OCI-LY1 (cell line): ENCODE results near the gene OGFOD3.
A peak's percentile ranks its signal among the peaks of the same experiment; 100 is the strongest.

Source experiments
- H2AFZ ChIP-seq: fragments of 200-600 bp; sonication (generic), shearing (Covaris generic); 2 replicates; pipeline ENCODE4 v1.6.0; 2014; ENCODE audit warnings: antibody characterized with exemption, mild to moderate bottlenecking, low read length
- H3F3A ChIP-seq: fragments of 200-600 bp; sonication (generic), shearing (Covaris generic); 2 replicates; pipeline ENCODE4 v1.6.0; 2014; ENCODE audit warnings: mild to moderate bottlenecking, antibody characterized with exemption, low read length, moderate library complexity; ENCODE audit not compliant: insufficient read depth
- H3K27ac ChIP-seq: fragments of 200-600 bp; sonication (generic); 2 replicates; pipeline ENCODE4 v1.5.1; 2014; ENCODE audit warnings: low read length, mixed run types, mild to moderate bottlenecking, low read depth; ENCODE audit not compliant: poor library complexity, severe bottlenecking
- H3K27me3 ChIP-seq: fragments of 200-600 bp; sonication (generic); 2 replicates; pipeline ENCODE4 v1.6.0; 2014; ENCODE audit warnings: antibody characterized with exemption, mild to moderate bottlenecking, low read length, moderate library complexity; ENCODE audit not compliant: insufficient read depth
- H3K36me3 ChIP-seq: fragments of 200-600 bp; sonication (generic); 2 replicates; pipeline ENCODE4 v1.6.1; 2014; ENCODE audit warnings: mild to moderate bottlenecking, antibody characterized with exemption, low read length, moderate library complexity, mixed read lengths; ENCODE audit not compliant: insufficient read depth
- H3K4me1 ChIP-seq: fragments of 200-600 bp; sonication (generic); 2 replicates; pipeline ENCODE4 v1.5.1; 2014; ENCODE audit warnings: mild to moderate bottlenecking, low read length, moderate library complexity; ENCODE audit not compliant: insufficient read depth, severe bottlenecking
- H3K4me2 ChIP-seq: fragments of 200-600 bp; sonication (generic), shearing (Covaris generic); 2 replicates; pipeline ENCODE4 v1.6.1; 2014; ENCODE audit warnings: low read length
- H3K4me3 ChIP-seq: fragments of 200-600 bp; sonication (generic); 2 replicates; pipeline ENCODE4 v1.5.1; 2014; ENCODE audit warnings: low read length, low read depth, mild to moderate bottlenecking, mixed read lengths; ENCODE audit not compliant: poor library complexity, severe bottlenecking
- H3K79me2 ChIP-seq: fragments of 200-600 bp; shearing (Covaris generic); 2 replicates; pipeline ENCODE4 v1.6.1; 2016; ENCODE audit warnings: mixed run types, low read length, mixed read lengths; ENCODE audit not compliant: insufficient read depth
- H3K9ac ChIP-seq: fragments of 200-600 bp; sonication (generic), shearing (Covaris generic); 2 replicates; pipeline ENCODE4 v1.6.1; 2014; ENCODE audit warnings: mild to moderate bottlenecking, low read length, mixed read lengths
- H3K9me2 ChIP-seq: fragments of 200-600 bp; sonication (generic), shearing (Covaris generic); 2 replicates; pipeline ENCODE4 v1.6.1; 2014; ENCODE audit warnings: low read depth, mild to moderate bottlenecking, low read length, mixed read lengths
- H3K9me3 ChIP-seq: fragments of 200-600 bp; shearing (Covaris generic); 2 replicates; pipeline ENCODE4 v1.6.1; 2014; ENCODE audit warnings: low read length, mixed read lengths
- H4K20me1 ChIP-seq: fragments of 200-600 bp; sonication (generic), shearing (Covaris generic); 2 replicates; pipeline ENCODE4 v1.6.0; 2016; ENCODE audit warnings: mild to moderate bottlenecking, low read length; ENCODE audit not compliant: insufficient read depth
- CTCF ChIP-seq: fragments of 200-600 bp; sonication (generic), shearing (Covaris generic); IDR thresholded peaks from 2 replicates; pipeline ENCODE4 v1.5.1; 2017; ENCODE audit warnings: mild to moderate bottlenecking, antibody characterized with exemption, low read length, moderate library complexity, mixed read lengths
- EZH2 ChIP-seq: fragments of 200-600 bp; sonication (generic), shearing (Covaris generic); IDR thresholded peaks from 2 replicates; pipeline ENCODE4 v1.8.0; 2017; ENCODE audit warnings: borderline replicate concordance, mixed run types, mild to moderate bottlenecking, antibody characterized with exemption, low read length, moderate library complexity, mixed read lengths

The OGFOD3 gene

DNA sequence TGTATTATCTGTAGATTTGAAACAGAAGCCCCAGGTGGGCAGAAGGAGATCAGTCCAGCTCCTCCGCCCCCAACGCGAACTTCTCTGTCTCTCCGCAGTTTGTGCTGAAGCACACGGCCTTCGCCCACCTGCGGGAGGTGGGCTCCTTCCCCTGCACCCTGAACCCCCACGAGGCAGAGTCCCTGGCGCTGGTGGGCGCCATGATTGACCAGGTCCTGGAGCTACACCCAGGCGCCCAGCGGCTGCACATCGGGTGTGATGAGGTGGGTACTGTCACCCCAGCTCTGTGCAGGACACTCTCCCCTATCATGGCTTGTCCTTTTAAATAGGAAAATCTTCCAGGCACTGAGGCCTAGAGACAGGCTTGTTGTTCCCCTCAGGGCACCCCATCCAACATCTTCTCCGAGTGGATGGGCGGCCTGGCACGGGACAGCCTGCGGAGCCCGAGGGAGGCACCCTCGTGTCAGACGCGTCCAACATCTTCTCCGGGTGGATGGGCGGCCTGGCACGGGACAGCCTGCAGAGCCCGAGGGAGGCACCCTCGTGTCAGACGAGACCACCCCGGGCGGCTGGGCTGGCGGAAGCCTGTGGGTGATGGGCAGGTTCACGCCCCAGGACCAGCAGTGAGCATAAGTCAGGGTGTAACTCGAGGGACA lies 15.3 kb upstream of the OGFOD3 start:
- no peaks in the 10 kb centered on the region for H3K27me3 ChIP-seq
- no peak overlapping the region for H2AFZ ChIP-seq
- no peak overlapping the region for H3K9ac ChIP-seq
- H3K4me1 ChIP-seq, result peaks cover 22% of the 10 kb centered on the region
- no peak overlapping the region for H3K4me2 ChIP-seq
- no peaks in the 10 kb centered on the region for H3K9me2 ChIP-seq
- no peaks in the 10 kb centered on the region for H4K20me1 ChIP-seq
- no peaks in the 10 kb centered on the region for H3K79me2 ChIP-seq
- H3K4me3 ChIP-seq, result no peak overlapping the region
- 0 out of 2 replicates have a peak, but pooled peaks cover 5% of the 10 kb centered on the region for H3F3A ChIP-seq
- TF ChIP-seq CTCF, result no peak
- TF ChIP-seq EZH2, result no peak
- H3K27ac ChIP-seq, result no peak overlapping the region
- H3K36me3 ChIP-seq, result peaks cover 5% of the 10 kb centered on the region; the same call in 1 of the 2 replicates
- H3K9me3 ChIP-seq, result no peaks in the 10 kb centered on the region

- Histone ChIP-seq H3K4me3 (no peak overlapping the region), H3F3A (0 out of 2 replicates have a peak, but pooled peaks cover 5% of the 10 kb centered on the region), H4K20me1 (no peaks in the 10 kb centered on the region), H3K27me3 (no peaks in the 10 kb centered on the region), H2AFZ (no peak overlapping the region), H3K9me3 (no peaks in the 10 kb centered on the region), H3K9me2 (no peaks in the 10 kb centered on the region), H3K4me1 (peaks cover 22% of the 10 kb centered on the region), H3K79me2 (no peaks in the 10 kb centered on the region), H3K4me2 (no peak overlapping the region), H3K27ac (no peak overlapping the region), H3K36me3 (no peaks in the 10 kb centered on the region; the same call in 1 of the 2 replicates), H3K9ac (no peak overlapping the region)
- no peak for TF ChIP-seq CTCF
- TF ChIP-seq EZH2, result no peak
Observed at GRCh38 chr17:82432017-82432416, 13.6 kb upstream of the OGFOD3 start.

DNA sequence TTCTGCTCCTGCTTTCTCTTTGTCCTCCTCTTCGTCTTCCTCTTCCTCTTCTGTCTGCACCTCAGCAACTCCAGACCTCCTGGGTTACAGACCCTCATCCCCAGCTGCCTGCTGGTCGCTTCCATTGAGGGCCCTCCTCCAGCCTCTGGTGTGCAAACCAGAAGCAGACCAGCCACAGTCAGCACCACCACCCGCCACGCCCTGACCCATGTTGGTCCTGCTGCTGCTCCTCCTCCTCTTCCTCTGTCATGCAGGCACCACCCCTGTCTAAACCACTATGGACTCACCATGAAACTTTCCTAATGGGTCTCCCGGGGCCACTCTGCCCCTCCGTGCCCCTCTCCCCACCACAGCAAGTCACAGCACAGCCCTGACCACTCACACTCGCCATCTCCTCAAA lies 11.4 kb upstream of the OGFOD3 start:
- Histone ChIP-seq H4K20me1 (no peaks in the 10 kb centered on the region), H3K36me3 (no peaks in the 10 kb centered on the region), H3K9ac (no peak overlapping the region), H3K79me2 (no peaks in the 10 kb centered on the region), H3K27me3 (no peaks in the 10 kb centered on the region), H3K9me2 (no peaks in the 10 kb centered on the region), H3K9me3 (no peaks in the 10 kb centered on the region), H3F3A (0 out of 2 replicates have a peak, but pooled peaks cover 5% of the 10 kb centered on the region), H3K4me2 (peak overlapping the region; percentile 12; the same call in 1 of the 2 replicates), H3K4me3 (no peak overlapping the region), H2AFZ (no peak overlapping the region), H3K27ac (peak overlapping the region; percentile 24), H3K4me1 (peaks cover 22% of the 10 kb centered on the region)
- TF ChIP-seq EZH2 (no peak), CTCF (no peak)
